Measurements from ENCODE around the gene CEACAM18. TPM values are rescaled to one million over a fixed set of nuclear protein-coding genes. Genes with fewer than 3 reads are reported as not detected.

The CEACAM18 gene
- total RNA-seq = not detected in 2 replicates

DNA sequence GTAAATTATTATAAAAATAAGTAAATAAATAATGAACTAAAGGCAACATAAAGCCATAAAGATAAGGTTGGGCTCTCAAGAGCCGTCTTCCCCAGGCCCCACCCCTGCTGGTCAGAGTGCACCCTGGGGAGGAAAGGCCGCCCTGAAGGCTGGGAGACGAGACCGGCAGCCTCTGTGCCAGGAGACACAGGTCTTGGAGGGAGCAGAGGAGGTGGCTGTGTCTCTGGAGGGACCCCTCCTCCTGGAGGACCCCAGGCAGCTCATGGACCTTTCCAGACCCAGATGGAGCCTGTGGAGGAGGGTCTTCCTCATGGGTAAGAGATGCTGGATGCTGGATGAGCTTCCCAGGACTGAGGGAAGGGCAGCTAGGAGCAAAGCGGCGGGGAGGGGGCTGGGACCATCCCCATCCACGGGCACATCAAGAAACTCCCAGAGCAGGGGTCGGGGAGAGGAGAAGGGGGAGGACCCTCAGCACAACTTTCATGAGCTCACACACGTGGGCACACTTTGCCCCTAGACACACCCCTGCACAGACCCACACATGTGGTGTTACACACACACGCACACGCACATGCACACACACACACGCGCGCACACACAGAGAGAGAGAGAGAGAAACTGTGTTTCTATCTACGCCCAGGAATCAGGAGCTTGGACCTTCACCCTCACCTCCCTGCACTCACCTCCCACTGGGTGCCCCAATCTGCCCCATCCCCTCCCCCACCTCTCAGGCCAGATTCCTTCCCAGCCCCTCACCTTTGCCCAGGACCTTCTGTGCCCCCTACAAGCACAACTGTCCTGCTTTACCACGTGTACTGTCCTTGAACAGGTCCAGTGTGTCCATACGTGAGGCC is at the start of gene CEACAM18:
Gene CEACAM18, plus strand, starts transcription at position 159 of the 854 bp plus-strand sequence.
- FAIRE-seq = no peak
- no peak for DNase-seq (ENCODE audit: low read depth)
- Histone ChIP-seq H3K4me3 (ENCODE audit: low read depth, low read length) (no peak within 1 kb of the TSS), H3K36me3 (ENCODE audit: control insufficient read depth, insufficient read depth, low read length) (no peaks in the 10 kb centered on the region), H3K27me3 (ENCODE audit: control insufficient read depth, insufficient read depth, low read length) (no peaks in the 10 kb centered on the region)
- TF ChIP-seq CTCF (IDR thresholded peaks at IDR 0.05; ENCODE audit: insufficient read depth, low read length, severe bottlenecking) = no peak

DNA sequence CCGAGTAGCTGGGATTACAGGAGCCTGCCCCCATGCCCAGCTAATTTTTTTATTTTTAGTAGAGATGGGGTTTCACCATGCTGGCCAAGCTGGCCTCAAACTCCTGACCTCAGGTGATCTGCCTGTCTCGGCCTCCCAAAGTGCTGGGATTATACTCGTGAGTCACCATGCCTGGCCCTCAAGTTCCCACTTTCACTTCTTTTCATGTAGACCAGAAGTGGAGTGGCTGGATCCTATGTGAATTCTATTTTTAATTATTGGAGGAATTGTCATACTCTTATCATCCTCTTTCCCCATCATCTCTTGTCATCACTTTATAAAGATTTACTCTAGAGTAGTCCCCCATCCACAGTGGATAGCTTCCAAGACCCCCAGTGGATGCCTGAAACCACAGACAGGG is 48.1 kb upstream of the CEACAM18 start:
- Histone ChIP-seq H3K27me3 (ENCODE audit: control insufficient read depth, insufficient read depth, low read length) (no peaks in the 10 kb centered on the region), H3K36me3 (ENCODE audit: control insufficient read depth, insufficient read depth, low read length) (no peaks in the 10 kb centered on the region), H3K4me3 (ENCODE audit: low read depth, low read length) (no peak overlapping the region)
- FAIRE-seq (no peak), DNase-seq (ENCODE audit: low read depth) (no peak)
- no peak for TF ChIP-seq CTCF (IDR thresholded peaks at IDR 0.05; ENCODE audit: insufficient read depth, low read length, severe bottlenecking)

- no peak for TF ChIP-seq CTCF (IDR thresholded peaks at IDR 0.05; ENCODE audit: insufficient read depth, low read length, severe bottlenecking)
- no peak for FAIRE-seq
- no peaks in the 10 kb centered on the region for H3K27me3 ChIP-seq (ENCODE audit: control insufficient read depth, insufficient read depth, low read length)
- no peak overlapping the region for H3K4me3 ChIP-seq (ENCODE audit: low read depth, low read length)
- H3K36me3 ChIP-seq (ENCODE audit: control insufficient read depth, insufficient read depth, low read length) = no peaks in the 10 kb centered on the region
- DNase-seq (ENCODE audit: low read depth) = no peak
Measured at GRCh38 chr19:51431124-51431523, 47.2 kb upstream of the CEACAM18 start.

- DNase-seq (ENCODE audit: low read depth) (no peak), FAIRE-seq (no peak)
- TF ChIP-seq CTCF (IDR thresholded peaks at IDR 0.05; ENCODE audit: insufficient read depth, low read length, severe bottlenecking) = no peak
- Histone ChIP-seq H3K36me3 (ENCODE audit: control insufficient read depth, insufficient read depth, low read length) (no peaks in the 10 kb centered on the region), H3K4me3 (ENCODE audit: low read depth, low read length) (no peak overlapping the region), H3K27me3 (ENCODE audit: control insufficient read depth, insufficient read depth, low read length) (no peaks in the 10 kb centered on the region)
Measured at GRCh38 chr19:51433043-51433442, 45.3 kb upstream of the CEACAM18 start.

- no peaks in the 10 kb centered on the region for H3K27me3 ChIP-seq (ENCODE audit: control insufficient read depth, insufficient read depth, low read length)
- no peak for TF ChIP-seq CTCF (IDR thresholded peaks at IDR 0.05; ENCODE audit: insufficient read depth, low read length, severe bottlenecking)
- DNase-seq (ENCODE audit: low read depth) (no peak), FAIRE-seq (no peak)
- H3K36me3 ChIP-seq (ENCODE audit: control insufficient read depth, insufficient read depth, low read length) = no peaks in the 10 kb centered on the region
- H3K4me3 ChIP-seq (ENCODE audit: low read depth, low read length) = no peak overlapping the region
Measured at GRCh38 chr19:51434456-51434855, 43.9 kb upstream of the CEACAM18 start.
